Measurements from ENCODE around the gene CNN3.

DNA sequence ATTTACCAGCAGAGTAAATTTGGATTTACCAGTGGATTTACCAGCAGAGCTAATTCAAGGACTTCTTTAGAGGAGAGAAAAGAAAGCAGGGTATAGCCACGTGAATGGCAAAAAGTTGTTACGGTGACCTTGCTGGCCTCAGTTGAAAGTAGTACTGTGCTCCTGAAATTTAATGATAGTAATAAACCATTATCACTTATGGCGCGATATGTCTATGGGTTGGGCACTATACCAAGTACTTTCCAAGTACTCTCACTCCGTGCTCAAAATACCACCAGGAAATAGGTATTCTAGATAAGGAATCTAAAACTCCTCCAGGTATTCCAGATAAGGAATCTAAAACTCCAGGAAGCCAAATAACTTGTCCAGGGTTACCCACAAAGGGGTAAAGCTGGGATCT lies 70.9 kb downstream of the CNN3 start:
- TF ChIP-seq POLR2A (IDR thresholded peaks at IDR 0.05), result no peak
- TF ChIP-seq CTCF (IDR thresholded peaks at IDR 0.05 in 4 of 5, conservative IDR thresholded peaks at IDR 0.05 in 1 of 5), result no peak
